HL-60 (cell line): Measurements from ENCODE around the gene SLC38A1.

ENCODE experiments used
- CTCF ChIP-seq: IDR thresholded peaks from one replicate; pipeline ENCODE4 v1.5.1; 2011; ENCODE audit warnings: low read length, control low read depth, inconsistent platforms; ENCODE audit not compliant: insufficient read depth
- GABPA ChIP-seq: IDR thresholded peaks from 2 replicates; pipeline ENCODE4 v1.6.1; 2012; ENCODE audit warnings: low read depth
- POLR2AphosphoS5 ChIP-seq: IDR thresholded peaks from 2 replicates; pipeline ENCODE4 v1.6.1; 2012; ENCODE audit warnings: low read depth
- REST ChIP-seq: IDR thresholded peaks from 2 replicates; pipeline ENCODE4 v1.6.1; 2012; ENCODE audit warnings: low read depth; ENCODE audit not compliant: insufficient replicate concordance

DNA sequence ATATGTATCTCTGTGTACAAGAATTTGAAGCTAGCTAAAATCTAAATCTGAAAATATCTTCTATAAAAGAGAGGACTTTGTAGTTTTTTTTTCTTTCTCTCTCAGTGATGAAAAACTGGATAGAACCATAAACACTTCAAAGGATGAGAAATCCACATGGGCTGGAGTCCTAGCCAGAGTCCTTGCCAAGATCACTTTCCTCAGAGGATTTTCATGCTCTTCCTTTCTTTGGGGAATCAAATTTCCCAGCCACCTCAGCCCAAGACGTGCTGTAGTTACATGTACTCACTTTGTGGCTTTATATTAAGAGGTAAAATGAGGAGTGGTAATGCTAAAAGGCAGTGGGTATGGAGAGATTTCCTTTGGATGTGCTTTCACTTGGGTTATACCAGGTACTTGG is 110.3 kb downstream of the SLC38A1 start:
- TF ChIP-seq CTCF (no peak), POLR2AphosphoS5 (no peak), REST (no peak), GABPA (no peak)
